Coronary artery (tissue), 2 donors: ENCODE results near the gene CCDC51.

Experiments used
- DNase-seq: peaks from one replicate; pipeline ENCODE4 v3.0.0-alpha.2; 2017; ENCODE audit warnings: low spot score
- H3K27ac ChIP-seq, 2 donors: fragments of 200-600 bp; sonication (generic); one replicate each; pipeline ENCODE4 v1.5.1; 2016 to 2019
- H3K4me3 ChIP-seq: fragments of 200-600 bp; sonication (generic); 2 replicates; pipeline ENCODE4 v1.5.1; 2016; ENCODE audit warnings: mild to moderate bottlenecking, moderate library complexity
- TF ChIP-seq, protein P1 (sequence below): fragments of 200-600 bp; sonication (generic); IDR thresholded peaks from one replicate; pipeline ENCODE4 v1.5.1; 2019; ENCODE audit warnings: antibody characterized with exemption

CCDC51 gene

GRCh38 chr3:48469046-48469915, 29.4 kb upstream of the CCDC51 start:
- H3K27ac ChIP-seq = peak overlapping the region in 1 of 2 donors; percentile 100
- TF ChIP-seq, protein P1, sequence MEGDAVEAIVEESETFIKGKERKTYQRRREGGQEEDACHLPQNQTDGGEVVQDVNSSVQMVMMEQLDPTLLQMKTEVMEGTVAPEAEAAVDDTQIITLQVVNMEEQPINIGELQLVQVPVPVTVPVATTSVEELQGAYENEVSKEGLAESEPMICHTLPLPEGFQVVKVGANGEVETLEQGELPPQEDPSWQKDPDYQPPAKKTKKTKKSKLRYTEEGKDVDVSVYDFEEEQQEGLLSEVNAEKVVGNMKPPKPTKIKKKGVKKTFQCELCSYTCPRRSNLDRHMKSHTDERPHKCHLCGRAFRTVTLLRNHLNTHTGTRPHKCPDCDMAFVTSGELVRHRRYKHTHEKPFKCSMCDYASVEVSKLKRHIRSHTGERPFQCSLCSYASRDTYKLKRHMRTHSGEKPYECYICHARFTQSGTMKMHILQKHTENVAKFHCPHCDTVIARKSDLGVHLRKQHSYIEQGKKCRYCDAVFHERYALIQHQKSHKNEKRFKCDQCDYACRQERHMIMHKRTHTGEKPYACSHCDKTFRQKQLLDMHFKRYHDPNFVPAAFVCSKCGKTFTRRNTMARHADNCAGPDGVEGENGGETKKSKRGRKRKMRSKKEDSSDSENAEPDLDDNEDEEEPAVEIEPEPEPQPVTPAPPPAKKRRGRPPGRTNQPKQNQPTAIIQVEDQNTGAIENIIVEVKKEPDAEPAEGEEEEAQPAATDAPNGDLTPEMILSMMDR = no peak
- peak overlapping the region; percentile 50 for H3K4me3 ChIP-seq
- DNase-seq = no peak

DNA sequence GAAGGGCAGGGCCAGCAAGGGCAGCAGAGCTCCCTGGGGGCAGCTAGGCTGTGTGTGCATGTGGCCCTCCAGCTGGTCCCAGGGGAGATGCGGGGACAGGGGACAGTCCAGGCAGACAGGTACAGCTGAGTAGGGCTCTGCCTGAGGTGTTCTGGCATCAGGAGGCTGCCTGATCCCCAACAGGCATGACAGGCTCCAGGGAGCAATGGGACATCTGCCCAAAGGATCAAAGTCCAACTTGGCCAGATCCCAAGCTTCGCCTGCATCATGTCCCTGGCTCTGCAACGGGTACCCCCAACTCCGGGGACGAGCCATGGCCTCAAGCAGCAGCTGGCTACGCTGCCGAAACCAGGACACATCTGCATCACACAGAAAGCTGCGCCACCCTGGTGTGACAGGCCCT, 28.4 kb upstream of the CCDC51 start:
- DNase-seq = no peak
- peak overlapping the region; percentile 96 to 100 for H3K27ac ChIP-seq
- TF ChIP-seq, protein P1 = no peak
- H3K4me3 ChIP-seq = peak overlapping the region; percentile 19

DNA sequence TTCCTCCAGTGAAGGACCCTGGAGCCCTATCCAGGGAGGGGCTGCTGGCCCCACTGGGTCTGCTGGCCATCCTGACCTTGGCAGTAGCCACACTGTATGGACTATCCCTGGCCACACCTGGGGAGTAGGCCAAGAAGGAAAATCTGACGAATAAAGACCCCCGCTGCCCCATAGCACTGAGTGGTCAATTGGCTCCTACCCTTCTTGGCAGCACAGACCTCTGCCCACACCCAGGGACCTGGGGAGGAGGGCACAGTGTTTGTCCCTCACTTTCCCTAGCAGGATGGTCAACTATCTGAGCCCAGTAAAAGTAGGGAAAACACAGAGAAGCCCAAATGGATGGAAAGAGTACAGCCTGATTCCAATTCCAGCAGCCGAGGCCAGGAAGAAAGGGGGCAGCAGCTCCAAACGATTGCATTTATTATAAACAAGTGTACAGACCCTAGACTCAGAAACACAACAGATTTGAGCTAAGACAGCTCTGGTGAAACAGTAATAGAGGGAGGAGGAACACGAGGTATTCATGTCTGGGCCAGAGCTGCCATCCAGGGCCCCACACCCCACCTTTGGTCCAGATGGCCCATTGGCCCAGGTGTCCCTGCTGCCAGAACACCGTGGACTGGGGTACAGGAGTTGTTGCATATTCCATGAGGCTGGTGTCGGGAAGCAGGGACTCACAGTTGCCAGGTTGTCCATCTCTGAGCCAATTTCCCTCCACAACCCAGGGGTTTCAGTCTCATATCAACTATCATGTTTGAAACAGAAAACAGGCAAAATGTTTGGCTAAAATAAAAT, 27.8 kb upstream of the CCDC51 start:
- no peak for DNase-seq
- TF ChIP-seq, protein P1 = no peak
- Histone ChIP-seq H3K27ac (peak overlapping the region; percentile 96 to 100), H3K4me3 (peak overlapping the region; percentile 75)

DNA sequence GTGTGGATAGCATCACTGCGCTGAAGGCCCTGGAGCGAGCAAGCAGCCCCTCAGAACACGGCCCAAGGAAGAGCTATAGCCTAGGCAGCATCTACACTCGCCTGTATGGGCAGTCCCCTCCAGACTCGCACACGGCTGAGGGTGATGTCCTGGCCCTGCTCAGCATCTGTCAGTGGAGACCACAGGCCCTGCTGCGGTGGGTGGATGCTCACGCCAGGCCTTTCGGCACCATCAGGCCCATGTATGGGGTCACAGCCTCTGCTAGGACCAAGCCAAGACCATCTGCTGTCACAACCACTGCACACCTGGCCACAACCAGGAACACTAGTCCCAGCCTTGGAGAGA, 27.2 kb upstream of the CCDC51 start:
- TF ChIP-seq, protein P1 = no peak
- no peak for DNase-seq
- H3K27ac ChIP-seq = peak overlapping the region; percentile 96 to 100
- H3K4me3 ChIP-seq = peak overlapping the region; percentile 75

DNA sequence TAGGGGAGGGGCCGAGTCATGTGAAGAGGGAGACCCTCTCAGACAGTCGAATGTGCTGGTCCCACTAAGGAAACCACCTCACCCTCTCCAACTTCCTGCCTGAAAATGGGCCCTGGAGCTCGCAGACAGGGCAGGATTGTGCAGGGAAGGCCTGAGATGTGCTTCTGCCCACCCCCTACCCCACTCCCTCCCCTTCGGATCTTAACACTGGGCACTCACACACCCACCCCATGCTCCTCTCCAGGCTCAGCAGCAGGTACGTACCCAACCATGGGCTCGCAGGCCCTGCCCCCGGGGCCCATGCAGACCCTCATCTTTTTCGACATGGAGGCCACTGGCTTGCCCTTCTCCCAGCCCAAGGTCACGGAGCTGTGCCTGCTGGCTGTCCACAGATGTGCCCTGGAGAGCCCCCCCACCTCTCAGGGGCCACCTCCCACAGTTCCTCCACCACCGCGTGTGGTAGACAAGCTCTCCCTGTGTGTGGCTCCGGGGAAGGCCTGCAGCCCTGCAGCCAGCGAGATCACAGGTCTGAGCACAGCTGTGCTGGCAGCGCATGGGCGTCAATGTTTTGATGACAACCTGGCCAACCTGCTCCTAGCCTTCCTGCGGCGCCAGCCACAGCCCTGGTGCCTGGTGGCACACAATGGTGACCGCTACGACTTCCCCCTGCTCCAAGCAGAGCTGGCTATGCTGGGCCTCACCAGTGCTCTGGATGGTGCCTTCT, 26.6 kb upstream of the CCDC51 start:
- peak overlapping the region; percentile 75 for H3K4me3 ChIP-seq
- no peak for DNase-seq
- peak overlapping the region; percentile 96 to 100 for H3K27ac ChIP-seq
- TF ChIP-seq, protein P1 = no peak

GRCh38 chr3:48465531-48466378, 25.8 kb upstream of the CCDC51 start:
- DNase-seq = peak; percentile 100
- Histone ChIP-seq H3K27ac (peak overlapping the region; percentile 96 to 100), H3K4me3 (peak overlapping the region; percentile 75)
- TF ChIP-seq, protein P1 = peak; percentile 74
